HG03135 (cell line): ENCODE data around the gene HIP1.
"Not testable (repeated sequence)": the region's sequence is repeated elsewhere in the genome, so short reads cannot be mapped to it uniquely, and the experiment has no call there.

Source experiments
- ATAC-seq: cut with Tn5 transposase; IDR thresholded peaks from one replicate; pipeline ENCODE4 v1.9.1; 2021; ENCODE audit warnings: mild to moderate bottlenecking, moderate library complexity; ENCODE audit not compliant: unreplicated experiment

HIP1 gene

GRCh38 chr7:75584354-75584753 is 154.4 kb downstream of the HIP1 start:
- ATAC-seq: no peak

- no peak for ATAC-seq
Observed at GRCh38 chr7:75583255-75583654, 155.5 kb downstream of the HIP1 start.

GRCh38 chr7:75579899-75580298 is 158.8 kb downstream of the HIP1 start:
- ATAC-seq: no peak

GRCh38 chr7:75578081-75578480 is 160.7 kb downstream of the HIP1 start:
- no peak for ATAC-seq

- ATAC-seq: no peak
Observed at GRCh38 chr7:75575488-75576121, 163.1 kb downstream of the HIP1 start.

- ATAC-seq: no peak
Observed at GRCh38 chr7:75573477-75574019, 165.2 kb downstream of the HIP1 start.

- no peak for ATAC-seq
Observed at GRCh38 chr7:75572814-75573213, 165.9 kb downstream of the HIP1 start.

- ATAC-seq: no peak
Observed at GRCh38 chr7:75572396-75572795, 166.3 kb downstream of the HIP1 start.

GRCh38 chr7:75571209-75571608 is 167.5 kb downstream of the HIP1 start:
- no peak for ATAC-seq

GRCh38 chr7:75569629-75570282 is 169.0 kb downstream of the HIP1 start:
- not testable (repeated sequence) for ATAC-seq

GRCh38 chr7:75567948-75568595 is 170.7 kb downstream of the HIP1 start:
- ATAC-seq: no peak

GRCh38 chr7:75565132-75565837 is 173.5 kb downstream of the HIP1 start:
- ATAC-seq: no peak

- no peak for ATAC-seq
Observed at GRCh38 chr7:75563171-75563570, 175.6 kb downstream of the HIP1 start.

- no peak for ATAC-seq
Observed at GRCh38 chr7:75559976-75560365, 178.8 kb downstream of the HIP1 start.

- ATAC-seq: no peak
Observed at GRCh38 chr7:75559355-75559975, 179.3 kb downstream of the HIP1 start.

- ATAC-seq: not testable (repeated sequence)
Observed at GRCh38 chr7:75556835-75557234, 181.9 kb downstream of the HIP1 start.

- no peak for ATAC-seq
Observed at GRCh38 chr7:75555736-75556135, 183.0 kb downstream of the HIP1 start.

- ATAC-seq: no peak
Observed at GRCh38 chr7:75546237-75547015, 192.3 kb downstream of the HIP1 start.

- ATAC-seq: no peak
Observed at GRCh38 chr7:75537731-75538130, 201.0 kb downstream of the HIP1 start.

GRCh38 chr7:75536940-75537538 is 201.7 kb downstream of the HIP1 start:
- ATAC-seq: no peak
